Measurements from ENCODE around the gene OR8K1.
A peak's percentile ranks its signal among the peaks of the same experiment; 100 is the strongest.

Gene OR8K1

DNA sequence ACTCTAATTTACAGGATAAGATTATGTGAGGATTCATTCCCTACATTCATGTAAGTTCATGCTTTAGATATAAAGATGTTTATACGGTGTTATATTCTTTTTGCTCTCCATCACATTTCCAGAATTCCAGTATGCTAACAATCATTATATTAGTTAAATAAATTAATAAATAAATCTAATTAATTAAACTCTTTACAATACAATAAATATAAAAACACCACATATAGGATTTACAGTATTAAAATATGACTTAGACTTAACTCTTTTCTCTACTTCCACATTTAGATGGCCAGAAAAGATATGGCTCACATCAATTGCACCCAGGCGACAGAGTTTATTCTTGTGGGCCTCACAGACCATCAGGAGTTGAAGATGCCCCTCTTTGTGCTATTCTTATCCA lies 29.5 kb downstream of the OR8K1 start, which contains the start of gene OR8U1:
OR8U1 (plus strand) TSS at position 301 of the 400 bp plus-strand sequence; CDS start at position 301, 0 bp downstream.
- no peak for DNase-seq
- no CpG with 5 or more reads among the region's 2 CpGs for WGBS (ENCODE audit: extremely low coverage, insufficient coverage, insufficient read length)
- no peak within 1 kb of the TSS for H2BK5ac ChIP-seq (ENCODE audit: low read depth, low read length, poor library complexity)

DNA sequence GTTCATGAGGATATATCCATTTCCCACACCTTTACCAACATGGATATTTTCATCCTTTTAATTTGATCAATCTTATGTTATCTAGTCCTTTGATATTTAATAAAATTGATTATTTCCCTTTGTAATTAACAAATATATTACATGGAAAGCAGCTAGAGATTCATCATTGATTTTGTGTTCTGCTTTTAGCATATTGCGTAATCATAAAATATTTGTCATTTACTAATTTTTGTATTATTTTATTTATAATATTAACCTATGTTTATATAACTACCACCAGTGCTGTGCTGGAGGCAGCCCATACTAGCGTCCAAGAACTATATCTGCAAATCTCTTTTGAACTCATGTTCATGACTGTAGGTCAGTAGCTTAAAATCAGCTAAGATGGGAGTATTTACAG lies 34.3 kb downstream of the OR8K1 start:
- Histone ChIP-seq H3K4me2 (ENCODE audit: low read length) (no peak overlapping the region), H2BK120ac (ENCODE audit: insufficient read depth, low read length, poor library complexity) (no peak overlapping the region), H3K4me1 (ENCODE audit: control insufficient read depth in 1 of 2, insufficient read depth in 2 of 2, low read length in 2 of 2) (no peaks in the 10 kb centered on the region), H3K36me3 (ENCODE audit: control insufficient read depth in 1 of 2, insufficient read depth in 2 of 2, low read length in 2 of 2) (no peaks in the 10 kb centered on the region), H3K23ac (ENCODE audit: low read length) (no peak overlapping the region), H4K8ac (ENCODE audit: low read depth, low read length) (no peak overlapping the region), H2AK5ac (ENCODE audit: low read length) (no peak overlapping the region), H3K4ac (ENCODE audit: low read depth, low read length) (no peak overlapping the region), H3K79me1 (ENCODE audit: low read length) (no peaks in the 10 kb centered on the region), H3K27ac (ENCODE audit: low read depth, low read length) (no peak overlapping the region), H4K91ac (ENCODE audit: low read depth, low read length) (no peak overlapping the region), H4K12ac (ENCODE audit: low read depth, low read length) (no peak overlapping the region), H2BK5ac (ENCODE audit: low read depth, low read length, poor library complexity) (no peak overlapping the region), H3K9me3 (ENCODE audit: insufficient read depth, low read depth, low read length) (peaks cover 2% of the 10 kb centered on the region), H3K9ac (ENCODE audit: low read length) (no peak overlapping the region), H2AFZ (ENCODE audit: insufficient read depth, low read length, poor library complexity) (no peak overlapping the region), H3K4me3 (ENCODE audit: low read depth, low read length) (no peak overlapping the region), H3K27me3 (ENCODE audit: insufficient read depth, low read length) (no peaks in the 10 kb centered on the region), H3K14ac (ENCODE audit: low read length) (no peak overlapping the region), H3K18ac (ENCODE audit: low read length) (no peak overlapping the region), H2BK12ac (ENCODE audit: low read length) (no peak overlapping the region), H3K79me2 (ENCODE audit: control insufficient read depth, insufficient read depth, low read length, poor library complexity) (no peaks in the 10 kb centered on the region)
- WGBS (ENCODE audit: extremely low coverage, insufficient coverage, insufficient read length), result no CpG with 5 or more reads among the region's 2 CpGs
- DNase-seq, result no peak

More for the DNA sequence above, 29.5 kb downstream of the OR8K1 start, which contains the start of gene OR8U1:
- Histone ChIP-seq H3K4me3 (ENCODE audit: low read depth, low read length) (no peak within 1 kb of the TSS), H3K79me1 (ENCODE audit: low read length) (no peaks in the 10 kb centered on the region), H3K79me2 (ENCODE audit: control insufficient read depth, insufficient read depth, low read length, poor library complexity) (no peaks in the 10 kb centered on the region), H3K4me2 (ENCODE audit: low read length) (no peak within 1 kb of the TSS), H4K12ac (ENCODE audit: low read depth, low read length) (no peak within 1 kb of the TSS), H4K91ac (ENCODE audit: low read depth, low read length) (no peak within 1 kb of the TSS), H3K9me3 (ENCODE audit: insufficient read depth, low read depth, low read length) (peaks cover 2% of the 10 kb centered on the region), H3K4me1 (ENCODE audit: control insufficient read depth in 1 of 2, insufficient read depth in 2 of 2, low read length in 2 of 2) (no peaks in the 10 kb centered on the region), H3K27me3 (ENCODE audit: insufficient read depth, low read length) (no peaks in the 10 kb centered on the region), H2AK5ac (ENCODE audit: low read length) (no peak within 1 kb of the TSS), H2BK12ac (ENCODE audit: low read length) (no peak within 1 kb of the TSS), H2AFZ (ENCODE audit: insufficient read depth, low read length, poor library complexity) (no peak within 1 kb of the TSS), H3K27ac (ENCODE audit: low read depth, low read length) (no peak within 1 kb of the TSS), H3K36me3 (ENCODE audit: control insufficient read depth in 1 of 2, insufficient read depth in 2 of 2, low read length in 2 of 2) (no peaks in the 10 kb centered on the region), H3K9ac (ENCODE audit: low read length) (no peak within 1 kb of the TSS), H3K4ac (ENCODE audit: low read depth, low read length) (no peak within 1 kb of the TSS), H2BK120ac (ENCODE audit: insufficient read depth, low read length, poor library complexity) (no peak within 1 kb of the TSS), H3K14ac (ENCODE audit: low read length) (no peak within 1 kb of the TSS), H4K8ac (ENCODE audit: low read depth, low read length) (no peak within 1 kb of the TSS), H3K18ac (ENCODE audit: low read length) (no peak within 1 kb of the TSS), H3K23ac (ENCODE audit: low read length) (peak within 1 kb of the TSS; percentile 0)

DNA sequence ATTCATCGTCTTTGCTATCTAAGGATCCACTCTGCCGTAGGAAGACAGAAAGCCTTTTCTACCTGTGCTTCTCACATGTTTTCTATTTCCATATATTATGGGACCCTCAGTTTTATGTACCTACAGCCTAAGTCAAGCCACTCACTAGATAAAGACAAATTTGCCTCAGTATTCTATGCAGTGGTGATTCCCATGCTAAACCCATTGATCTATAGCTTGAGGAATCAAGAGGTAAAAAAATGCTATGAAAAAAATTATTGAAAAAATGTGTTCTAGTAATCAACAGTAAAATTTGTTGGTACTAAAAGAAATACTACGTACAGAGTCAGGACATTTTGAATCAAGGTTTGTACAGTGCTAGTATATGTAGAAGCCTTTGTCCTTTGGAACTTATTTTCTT lies 48.5 kb downstream of the OR8K1 start:
- no peaks in the 10 kb centered on the region for H3K36me3 ChIP-seq (ENCODE audit: control insufficient read depth in 1 of 2, insufficient read depth in 2 of 2, low read length in 2 of 2)
- no peak overlapping the region for H2BK5ac ChIP-seq (ENCODE audit: low read depth, low read length, poor library complexity)
- no peak overlapping the region for H2BK120ac ChIP-seq (ENCODE audit: insufficient read depth, low read length, poor library complexity)
- H3K27ac ChIP-seq (ENCODE audit: low read depth, low read length), result no peak overlapping the region
- H3K27me3 ChIP-seq (ENCODE audit: insufficient read depth, low read length), result no peaks in the 10 kb centered on the region
- H3K4me3 ChIP-seq (ENCODE audit: low read depth, low read length), result no peak overlapping the region
- no peaks in the 10 kb centered on the region for H3K9me3 ChIP-seq (ENCODE audit: insufficient read depth, low read depth, low read length)
- no peak overlapping the region for H2AK5ac ChIP-seq (ENCODE audit: low read length)
- no peak overlapping the region for H3K14ac ChIP-seq (ENCODE audit: low read length)
- H4K91ac ChIP-seq (ENCODE audit: low read depth, low read length), result no peak overlapping the region
- no peak overlapping the region for H3K23ac ChIP-seq (ENCODE audit: low read length)
- no peak for DNase-seq
- no peak overlapping the region for H3K4ac ChIP-seq (ENCODE audit: low read depth, low read length)
- H3K4me2 ChIP-seq (ENCODE audit: low read length), result no peak overlapping the region
- no peaks in the 10 kb centered on the region for H3K4me1 ChIP-seq (ENCODE audit: control insufficient read depth in 1 of 2, insufficient read depth in 2 of 2, low read length in 2 of 2)
- no CpG with 5 or more reads among the region's 3 CpGs for WGBS (ENCODE audit: extremely low coverage, insufficient coverage, insufficient read length)
- H4K12ac ChIP-seq (ENCODE audit: low read depth, low read length), result no peak overlapping the region
- no peak overlapping the region for H2BK12ac ChIP-seq (ENCODE audit: low read length)
- H3K79me2 ChIP-seq (ENCODE audit: control insufficient read depth, insufficient read depth, low read length, poor library complexity), result no peaks in the 10 kb centered on the region
- no peak overlapping the region for H3K9ac ChIP-seq (ENCODE audit: low read length)
- no peak overlapping the region for H2AFZ ChIP-seq (ENCODE audit: insufficient read depth, low read length, poor library complexity)
- H4K8ac ChIP-seq (ENCODE audit: low read depth, low read length), result no peak overlapping the region
- H3K18ac ChIP-seq (ENCODE audit: low read length), result no peak overlapping the region
- H3K79me1 ChIP-seq (ENCODE audit: low read length), result no peaks in the 10 kb centered on the region

DNA sequence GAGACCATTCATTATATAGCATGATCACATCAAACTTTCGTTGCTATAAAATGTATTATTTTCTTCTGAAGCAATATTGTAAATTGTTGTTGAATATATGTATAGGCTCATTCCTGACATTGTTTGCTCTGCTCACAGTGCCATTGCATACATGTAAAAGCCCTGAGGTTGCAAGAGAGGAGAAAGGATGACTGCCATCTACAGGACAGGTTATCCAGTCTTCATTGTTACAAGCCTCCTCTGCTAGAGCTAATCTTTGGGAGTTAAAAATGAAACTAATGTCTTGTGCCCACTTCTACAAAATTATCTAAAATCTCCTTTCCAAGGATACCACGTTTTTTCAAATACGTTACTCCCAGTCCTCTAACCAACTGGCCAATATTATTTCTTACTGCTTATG lies 50.2 kb downstream of the OR8K1 start:
- H3K27me3 ChIP-seq (ENCODE audit: insufficient read depth, low read length), result no peaks in the 10 kb centered on the region
- H3K36me3 ChIP-seq (ENCODE audit: control insufficient read depth in 1 of 2, insufficient read depth in 2 of 2, low read length in 2 of 2), result no peaks in the 10 kb centered on the region
- no peak overlapping the region for H2BK5ac ChIP-seq (ENCODE audit: low read depth, low read length, poor library complexity)
- H3K4me3 ChIP-seq (ENCODE audit: low read depth, low read length), result no peak overlapping the region
- DNase-seq, result no peak
- no peak overlapping the region for H3K14ac ChIP-seq (ENCODE audit: low read length)
- H3K9me3 ChIP-seq (ENCODE audit: insufficient read depth, low read depth, low read length), result no peaks in the 10 kb centered on the region
- H3K9ac ChIP-seq (ENCODE audit: low read length), result no peak overlapping the region
- no peak overlapping the region for H4K8ac ChIP-seq (ENCODE audit: low read depth, low read length)
- H4K12ac ChIP-seq (ENCODE audit: low read depth, low read length), result no peak overlapping the region
- H4K91ac ChIP-seq (ENCODE audit: low read depth, low read length), result no peak overlapping the region
- no peak overlapping the region for H2AK5ac ChIP-seq (ENCODE audit: low read length)
- H3K79me2 ChIP-seq (ENCODE audit: control insufficient read depth, insufficient read depth, low read length, poor library complexity), result no peaks in the 10 kb centered on the region
- no peak overlapping the region for H3K18ac ChIP-seq (ENCODE audit: low read length)
- H2AFZ ChIP-seq (ENCODE audit: insufficient read depth, low read length, poor library complexity), result no peak overlapping the region
- H3K27ac ChIP-seq (ENCODE audit: low read depth, low read length), result no peak overlapping the region
- no peak overlapping the region for H3K4ac ChIP-seq (ENCODE audit: low read depth, low read length)
- no peak overlapping the region for H3K23ac ChIP-seq (ENCODE audit: low read length)
- no peaks in the 10 kb centered on the region for H3K4me1 ChIP-seq (ENCODE audit: control insufficient read depth in 1 of 2, insufficient read depth in 2 of 2, low read length in 2 of 2)
- no peak overlapping the region for H2BK12ac ChIP-seq (ENCODE audit: low read length)
- no peak overlapping the region for H3K4me2 ChIP-seq (ENCODE audit: low read length)
- no peaks in the 10 kb centered on the region for H3K79me1 ChIP-seq (ENCODE audit: low read length)
- no peak overlapping the region for H2BK120ac ChIP-seq (ENCODE audit: insufficient read depth, low read length, poor library complexity)
- 100% methylated on average over 2 of the region's 3 CpGs for WGBS (ENCODE audit: extremely low coverage, insufficient coverage, insufficient read length)
